Sciatic nerve (tissue), 2 donors: ENCODE measurements around the gene NAA60. TPM values are rescaled to one million over a fixed set of nuclear protein-coding genes. Genes with fewer than 3 reads are reported as not detected.
"Not testable (repeated sequence)": the region's sequence is repeated elsewhere in the genome, so short reads cannot be mapped to it uniquely, and the experiment has no call there.

Experiments used
- ATAC-seq: fragments of 200-7000 bp; cut with Tn5 transposase; one replicate; pipeline ENCODE4 v1.9.1; 2020; ENCODE audit warnings: mild to moderate bottlenecking, moderate library complexity
- DNase-seq: peaks from one replicate; pipeline ENCODE4 v3.0.0-alpha.2; 2020; ENCODE audit warnings: low spot score
- intact Hi-C: fragments of 100-400 bp; cut with DNase I; formaldehyde crosslinking; loops from one replicate; pipeline ENCODE4 v1.14.2; 2022
- total RNA-seq: library from RNA; stranded (reverse); fragmentation: NEBNext Ultra II Directional; extraction: Animal tissue kit (Norgen Biotek cat#: 25700); gene quantifications from one replicate; pipeline ENCODE4 v1.2.1, GENCODE V29; 2021
- donor health status: DM: no; HTN: no; CAD: no.
- donor health status: DM: no; HTN: no; CAD: no.

NAA60 gene
- total RNA-seq, 1 donor from 2014 or later: 41.3 TPM

- no peak for ATAC-seq
- no peak for DNase-seq
- intact Hi-C loops: no loop called here
Measured at GRCh38 chr16:3459401-3460090, 16.1 kb downstream of the NAA60 start.

GRCh38 chr16:3460121-3460520, 16.6 kb downstream of the NAA60 start:
- ATAC-seq (no peak), DNase-seq (no peak)
- intact Hi-C loops: no loop called here

- ATAC-seq (no peak), DNase-seq (no peak)
- intact Hi-C loops: no loop called here
Measured at GRCh38 chr16:3460585-3460984, 17.1 kb downstream of the NAA60 start.

GRCh38 chr16:3461151-3461550, 17.7 kb downstream of the NAA60 start:
- DNase-seq (no peak), ATAC-seq (no peak)
- intact Hi-C loops: no loop called here

DNA sequence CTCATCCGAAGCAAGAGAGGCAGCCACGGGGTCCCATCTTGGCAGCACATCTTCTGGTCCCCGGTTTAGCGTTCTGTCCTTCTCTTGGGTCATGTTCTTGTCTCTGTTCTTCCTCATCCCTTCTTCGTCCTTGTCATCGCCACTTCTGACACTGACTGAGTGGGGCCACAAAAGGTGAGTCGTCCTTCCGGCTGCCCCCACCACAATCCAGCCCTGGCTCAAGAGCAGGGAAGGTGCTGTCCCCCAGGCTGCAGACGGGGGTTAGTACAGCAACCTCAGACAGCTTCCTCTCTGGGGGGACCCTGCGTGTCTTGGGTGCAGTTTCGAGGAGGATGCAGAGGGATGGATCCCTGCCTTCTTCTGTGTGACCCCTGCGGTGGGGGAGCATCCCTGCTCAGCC, 21.8 kb downstream of the NAA60 start:
- ATAC-seq (no peak), DNase-seq (no peak)
- intact Hi-C loops: no loop called here

GRCh38 chr16:3465911-3466584, 22.6 kb downstream of the NAA60 start:
- DNase-seq: no peak
- intact Hi-C loops: no loop called here
- ATAC-seq: no peak

GRCh38 chr16:3467182-3467581, 23.7 kb downstream of the NAA60 start:
- no peak for DNase-seq
- intact Hi-C loops: no loop called here
- no peak for ATAC-seq

GRCh38 chr16:3467921-3468320, 24.4 kb downstream of the NAA60 start:
- ATAC-seq (no peak), DNase-seq (no peak)
- intact Hi-C loops: no loop called here

DNA sequence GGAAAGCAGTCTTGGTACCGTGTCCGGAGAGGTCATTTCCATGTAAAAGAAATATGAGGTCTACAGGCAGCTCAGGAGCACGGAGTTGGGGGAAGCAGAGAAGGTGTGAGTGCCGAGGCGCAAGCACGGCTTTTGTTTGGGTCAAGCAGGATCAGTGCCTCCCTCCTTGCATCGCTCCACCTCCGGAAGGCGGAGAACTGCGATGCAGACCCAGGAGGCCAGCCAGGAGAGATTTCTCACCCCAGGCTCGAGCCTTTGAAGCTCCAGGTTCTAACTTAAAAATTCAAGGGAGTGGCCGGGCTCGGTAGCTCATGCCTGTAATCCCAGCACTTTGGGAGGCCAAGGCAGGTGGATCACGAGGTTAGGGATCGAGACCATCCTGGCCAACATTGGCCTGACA, 25.0 kb downstream of the NAA60 start:
- intact Hi-C loops: no loop called here
- ATAC-seq (peak; percentile 38), DNase-seq (no peak)

DNA sequence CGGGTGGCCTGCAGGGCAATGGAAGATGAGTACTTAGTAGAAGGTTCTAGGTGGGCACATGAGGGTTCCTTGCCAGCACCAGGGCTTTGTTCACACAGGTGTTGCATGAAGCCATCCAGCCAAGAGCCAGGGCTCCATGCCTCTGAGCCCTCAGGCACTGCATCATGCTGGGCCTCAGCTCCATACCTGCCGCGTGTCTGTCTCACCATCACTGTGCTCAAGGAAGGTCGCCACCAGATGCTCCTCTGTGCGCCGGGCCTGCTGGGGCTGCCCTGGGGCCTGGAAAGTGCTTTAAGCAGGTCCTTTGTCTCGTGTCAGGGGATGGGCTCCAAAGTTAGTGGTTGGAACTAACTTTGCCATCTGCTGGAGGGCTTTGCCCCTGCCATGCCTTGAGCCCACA, 26.3 kb downstream of the NAA60 start:
- no peak for ATAC-seq
- intact Hi-C loops: no loop called here

GRCh38 chr16:3470723-3471122, 27.2 kb downstream of the NAA60 start:
- intact Hi-C loops: no loop called here
- DNase-seq (no peak), ATAC-seq (no peak)

More for the DNA sequence above, 26.3 kb downstream of the NAA60 start:
- no peak for DNase-seq

DNA sequence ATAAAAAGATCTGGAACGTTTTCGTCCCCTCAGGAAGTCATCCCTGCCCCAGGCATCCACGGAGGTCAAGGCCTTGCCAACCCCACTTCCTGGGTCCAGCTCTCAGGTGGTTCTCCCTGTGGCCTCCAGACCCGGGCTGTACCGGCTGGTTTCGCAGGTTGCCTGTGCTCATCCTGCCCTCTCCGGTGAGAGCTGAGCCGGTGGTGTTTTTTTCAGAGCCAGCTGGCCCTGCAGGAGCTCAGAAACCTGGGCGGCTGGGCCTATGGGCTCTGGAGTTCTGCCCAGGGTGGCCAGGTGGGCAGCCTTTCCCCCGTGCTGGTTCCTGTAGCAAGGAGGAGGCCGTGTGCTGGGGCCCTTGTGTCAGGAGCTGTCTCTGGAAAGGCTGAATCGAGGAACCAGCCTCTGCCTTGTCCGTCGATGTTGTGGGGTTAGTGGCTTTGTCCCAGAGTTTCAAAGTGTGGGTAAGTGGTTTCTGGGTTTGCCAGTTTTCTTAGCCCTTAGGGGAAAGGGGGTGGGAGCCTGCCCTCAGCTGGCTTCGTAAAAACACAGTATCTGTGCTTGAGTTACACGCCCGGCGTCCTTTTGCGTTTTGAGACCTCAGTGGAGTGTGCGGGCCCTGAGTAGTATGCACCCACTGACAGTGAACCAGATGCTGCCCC, 28.2 kb downstream of the NAA60 start:
- DNase-seq (no peak), ATAC-seq (no peak)
- intact Hi-C loops: no loop called here

- DNase-seq (no peak), ATAC-seq (no peak)
- intact Hi-C loops: no loop called here
Measured at GRCh38 chr16:3472878-3473595, 29.6 kb downstream of the NAA60 start.

GRCh38 chr16:3473596-3473943, 30.1 kb downstream of the NAA60 start:
- ATAC-seq: not testable (repeated sequence)

GRCh38 chr16:3474136-3474779, 30.8 kb downstream of the NAA60 start:
- intact Hi-C loops: no loop called here
- no peak for ATAC-seq
- DNase-seq: no peak

More at GRCh38 chr16:3473596-3473943, 30.1 kb downstream of the NAA60 start:
- intact Hi-C loops, DNase-seq: not testable (repeated sequence)

DNA sequence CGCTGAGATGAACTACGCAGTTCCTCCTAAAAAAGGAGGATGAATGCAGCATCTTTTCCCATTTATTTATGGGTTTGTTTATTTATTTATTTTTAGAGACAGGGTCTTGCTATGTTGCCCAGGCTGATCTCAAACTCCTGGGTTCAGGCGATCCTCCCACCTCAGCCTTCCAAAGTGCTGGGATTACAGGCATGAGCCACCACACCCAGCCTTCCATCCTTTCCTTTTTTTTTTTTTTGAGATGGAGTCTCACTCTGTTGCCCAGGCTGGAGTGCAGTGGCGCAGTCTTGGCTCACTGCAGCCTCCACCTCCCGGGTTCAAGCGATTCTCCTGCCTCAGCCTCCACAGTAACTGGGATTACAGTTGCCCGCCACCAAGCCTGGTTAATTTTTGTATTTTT, 31.4 kb downstream of the NAA60 start:
- DNase-seq, intact Hi-C loops, ATAC-seq: not testable (repeated sequence)

GRCh38 chr16:3475604-3476375, 32.3 kb downstream of the NAA60 start:
- no peak for ATAC-seq
- DNase-seq: no peak
- intact Hi-C loops: no loop called here

GRCh38 chr16:3476409-3476808, 32.9 kb downstream of the NAA60 start:
- intact Hi-C loops: no loop called here
- DNase-seq (no peak), ATAC-seq (no peak)
